Glutamatergic neuron (in vitro differentiated cells): ENCODE measurements around the gene TSHZ1. TPM values are rescaled to one million over a fixed set of nuclear protein-coding genes. Genes with fewer than 3 reads are reported as not detected.

Source experiments
- DNase-seq: peaks from one replicate; pipeline ENCODE4 v3.0.0; 2022
- H3K27ac Mint-ChIP-seq: one replicate; pipeline ENCODE4 v1.8.0; 2020; ENCODE audit warnings: mild to moderate bottlenecking, mixed read lengths, inconsistent platforms; ENCODE audit not compliant: unreplicated experiment
- H3K27me3 Mint-ChIP-seq: one replicate; pipeline ENCODE4 v1.8.0; 2020; ENCODE audit warnings: mild to moderate bottlenecking, moderate library complexity, mixed read lengths, inconsistent platforms; ENCODE audit not compliant: unreplicated experiment
- H3K36me3 Mint-ChIP-seq: one replicate; pipeline ENCODE4 v1.8.0; 2020; ENCODE audit warnings: mild to moderate bottlenecking, mixed read lengths, inconsistent platforms; ENCODE audit not compliant: unreplicated experiment
- H3K4me1 Mint-ChIP-seq: one replicate; pipeline ENCODE4 v1.8.0; 2020; ENCODE audit warnings: mild to moderate bottlenecking, low read depth, mixed read lengths, inconsistent platforms; ENCODE audit not compliant: unreplicated experiment
- H3K4me3 Mint-ChIP-seq: one replicate; pipeline ENCODE4 v1.8.0; 2020; ENCODE audit warnings: mild to moderate bottlenecking, mixed read lengths, inconsistent platforms; ENCODE audit not compliant: unreplicated experiment
- H3K9me3 Mint-ChIP-seq: one replicate; pipeline ENCODE4 v1.8.0; 2020; ENCODE audit warnings: mild to moderate bottlenecking, moderate library complexity, mixed read lengths, inconsistent platforms; ENCODE audit not compliant: unreplicated experiment
- total RNA-seq: library from RNA; stranded (reverse); fragmentation: NEBNext Ultra II Directional; extraction: Animal tissue kit (Norgen Biotek cat#: 25700); gene quantifications from one replicate; pipeline ENCODE4 v1.2.1, GENCODE V29; 2021; ENCODE audit not compliant: unreplicated experiment
- TF ChIP-seq, protein P1 (sequence below): fragments of 200-600 bp; sonication (generic); IDR thresholded peaks from one replicate; pipeline ENCODE4 v1.5.0; 2021; ENCODE audit not compliant: partially characterized antibody, unreplicated experiment

Gene TSHZ1
- total RNA-seq, 1 donor from 2014 or later, result 5.3 TPM

DNA sequence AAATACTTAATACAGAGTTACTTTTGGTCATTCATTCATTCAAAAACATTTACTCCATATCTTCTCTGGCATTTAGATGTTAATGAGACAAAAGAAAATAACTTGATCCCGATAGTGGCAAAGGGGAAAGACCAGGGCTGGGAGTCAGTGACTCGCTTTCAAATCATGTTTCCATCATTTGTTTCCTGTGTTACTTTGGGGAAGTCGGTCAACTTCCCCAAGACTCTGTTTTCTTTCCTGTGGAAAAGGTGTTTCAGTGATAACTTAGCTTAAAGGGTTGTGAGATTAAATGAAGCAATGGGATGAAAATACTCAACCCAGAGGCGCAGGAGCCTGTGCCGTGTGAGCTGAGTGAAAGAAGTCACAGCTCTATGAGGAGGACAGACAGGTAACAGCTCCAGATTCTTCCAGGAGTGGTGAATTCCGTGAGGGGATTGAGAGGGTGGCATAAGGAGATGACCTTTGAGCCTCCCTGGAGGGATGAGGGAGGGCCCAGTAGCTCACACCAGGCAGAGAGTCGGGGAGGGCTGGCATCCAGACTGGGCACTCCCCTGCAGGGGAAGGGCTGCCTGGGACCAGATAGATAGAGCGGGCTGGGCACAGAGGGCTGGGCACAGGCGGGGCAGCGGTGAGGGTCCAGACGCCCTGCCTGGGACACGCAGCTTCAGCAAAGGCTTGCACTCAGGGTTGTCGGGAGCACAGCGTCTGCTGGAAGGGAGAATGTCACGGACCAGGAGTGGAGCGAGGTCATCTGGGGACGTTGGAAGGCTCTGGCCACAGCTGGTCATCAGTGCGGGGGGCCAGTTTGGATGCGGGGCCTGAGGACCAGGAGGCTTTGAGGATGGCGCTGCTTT, 70.1 kb downstream of the TSHZ1 start:
- Mint-ChIP-seq H3K27ac (no peak overlapping the region), H3K36me3 (peaks cover 10% of the 10 kb centered on the region), H3K27me3 (peaks cover 8% of the 10 kb centered on the region), H3K9me3 (peaks cover 12% of the 10 kb centered on the region), H3K4me1 (peaks cover 2% of the 10 kb centered on the region), H3K4me3 (no peak overlapping the region)
- no peak for DNase-seq
- TF ChIP-seq, protein P1, sequence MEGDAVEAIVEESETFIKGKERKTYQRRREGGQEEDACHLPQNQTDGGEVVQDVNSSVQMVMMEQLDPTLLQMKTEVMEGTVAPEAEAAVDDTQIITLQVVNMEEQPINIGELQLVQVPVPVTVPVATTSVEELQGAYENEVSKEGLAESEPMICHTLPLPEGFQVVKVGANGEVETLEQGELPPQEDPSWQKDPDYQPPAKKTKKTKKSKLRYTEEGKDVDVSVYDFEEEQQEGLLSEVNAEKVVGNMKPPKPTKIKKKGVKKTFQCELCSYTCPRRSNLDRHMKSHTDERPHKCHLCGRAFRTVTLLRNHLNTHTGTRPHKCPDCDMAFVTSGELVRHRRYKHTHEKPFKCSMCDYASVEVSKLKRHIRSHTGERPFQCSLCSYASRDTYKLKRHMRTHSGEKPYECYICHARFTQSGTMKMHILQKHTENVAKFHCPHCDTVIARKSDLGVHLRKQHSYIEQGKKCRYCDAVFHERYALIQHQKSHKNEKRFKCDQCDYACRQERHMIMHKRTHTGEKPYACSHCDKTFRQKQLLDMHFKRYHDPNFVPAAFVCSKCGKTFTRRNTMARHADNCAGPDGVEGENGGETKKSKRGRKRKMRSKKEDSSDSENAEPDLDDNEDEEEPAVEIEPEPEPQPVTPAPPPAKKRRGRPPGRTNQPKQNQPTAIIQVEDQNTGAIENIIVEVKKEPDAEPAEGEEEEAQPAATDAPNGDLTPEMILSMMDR, result no peak

DNA sequence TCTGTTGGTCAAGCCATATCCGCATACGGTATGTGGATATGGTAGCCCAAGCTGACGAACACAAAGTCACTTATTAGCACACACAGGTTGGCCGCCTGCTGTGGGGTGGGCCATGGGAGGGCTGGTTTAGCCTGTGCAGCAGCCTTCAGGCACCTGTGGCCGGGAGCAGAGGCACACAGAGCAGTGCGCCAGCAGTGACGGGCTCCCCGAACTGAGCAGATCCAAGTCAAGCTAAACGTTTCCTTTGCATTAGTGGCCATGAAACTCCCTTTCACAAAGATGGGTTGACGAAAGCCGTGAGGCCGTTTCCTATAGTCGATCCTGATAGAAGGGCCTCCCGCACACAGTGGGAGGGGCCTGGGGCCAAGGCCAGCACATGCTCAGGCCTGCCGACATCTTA, 72.1 kb downstream of the TSHZ1 start:
- no peak overlapping the region for H3K4me3 Mint-ChIP-seq
- no peak overlapping the region for H3K27ac Mint-ChIP-seq
- H3K4me1 Mint-ChIP-seq, result peaks cover 2% of the 10 kb centered on the region
- DNase-seq, result no peak
- H3K27me3 Mint-ChIP-seq, result peaks cover 8% of the 10 kb centered on the region
- H3K36me3 Mint-ChIP-seq, result peaks cover 10% of the 10 kb centered on the region
- TF ChIP-seq, protein P1, result no peak
- H3K9me3 Mint-ChIP-seq, result peaks cover 12% of the 10 kb centered on the region

DNA sequence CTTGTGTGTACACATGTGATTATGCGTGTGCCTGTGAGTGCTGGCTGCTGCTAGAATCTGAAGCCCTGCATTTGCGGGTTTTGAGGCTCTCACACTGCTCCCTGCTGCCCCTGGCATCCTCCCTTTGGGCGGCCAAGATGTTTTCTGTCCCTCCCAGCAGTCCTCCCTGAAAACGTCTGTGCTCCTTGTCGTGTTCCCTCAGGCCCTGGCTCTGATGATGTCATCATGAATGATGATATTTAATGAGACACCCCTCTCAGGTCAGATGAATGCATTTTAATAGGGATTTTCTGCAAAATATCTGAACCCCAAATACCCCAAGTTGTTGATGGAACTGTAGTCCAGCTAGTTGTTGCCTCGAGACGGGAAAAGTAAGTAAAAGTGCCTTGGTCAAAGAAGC, 73.1 kb downstream of the TSHZ1 start:
- no peak overlapping the region for H3K4me3 Mint-ChIP-seq
- peaks cover 2% of the 10 kb centered on the region for H3K4me1 Mint-ChIP-seq
- no peak for DNase-seq
- peaks cover 12% of the 10 kb centered on the region for H3K9me3 Mint-ChIP-seq
- peaks cover 10% of the 10 kb centered on the region for H3K36me3 Mint-ChIP-seq
- H3K27me3 Mint-ChIP-seq, result peaks cover 8% of the 10 kb centered on the region
- no peak overlapping the region for H3K27ac Mint-ChIP-seq
- TF ChIP-seq, protein P1, result no peak

DNA sequence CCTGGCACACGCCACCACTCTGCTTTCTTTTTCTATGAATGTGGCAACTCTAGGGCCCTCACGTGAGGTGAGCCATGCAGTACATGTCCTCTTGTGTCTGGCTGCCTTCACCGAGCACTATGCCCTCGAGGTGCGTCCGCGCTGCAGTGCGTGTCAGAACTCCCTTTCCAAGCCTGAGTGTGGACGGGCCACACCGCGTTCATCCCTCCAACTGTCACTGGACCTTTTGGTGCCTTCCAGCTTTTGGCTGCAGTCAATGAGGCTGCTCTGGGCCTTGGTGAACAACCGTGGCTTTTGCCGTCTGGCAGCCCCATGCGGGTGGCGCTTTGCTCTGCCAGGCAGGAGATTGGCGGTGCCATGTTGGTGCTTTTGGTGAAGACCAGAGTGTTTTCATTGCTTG, 74.0 kb downstream of the TSHZ1 start:
- TF ChIP-seq, protein P1, result no peak
- H3K36me3 Mint-ChIP-seq, result peaks cover 10% of the 10 kb centered on the region
- peaks cover 12% of the 10 kb centered on the region for H3K9me3 Mint-ChIP-seq
- H3K27ac Mint-ChIP-seq, result no peak overlapping the region
- no peak for DNase-seq
- peaks cover 5% of the 10 kb centered on the region for H3K27me3 Mint-ChIP-seq
- H3K4me1 Mint-ChIP-seq, result peaks cover 2% of the 10 kb centered on the region
- H3K4me3 Mint-ChIP-seq, result no peak overlapping the region

DNA sequence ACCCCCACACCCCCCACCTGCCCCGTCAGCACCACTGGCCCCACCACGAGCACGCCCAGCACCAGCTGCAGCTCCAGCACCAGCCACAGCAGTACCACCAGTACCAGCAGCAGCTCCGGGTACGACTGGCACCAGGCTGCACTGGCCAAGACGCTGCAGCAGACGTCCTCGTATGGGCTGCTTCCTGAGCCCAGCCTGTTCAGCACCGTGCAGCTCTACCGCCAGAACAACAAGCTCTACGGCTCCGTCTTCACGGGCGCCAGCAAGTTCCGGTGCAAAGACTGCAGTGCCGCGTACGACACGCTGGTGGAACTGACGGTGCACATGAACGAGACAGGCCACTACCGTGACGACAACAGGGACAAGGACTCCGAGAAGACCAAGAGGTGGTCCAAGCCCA, 75.3 kb downstream of the TSHZ1 start:
- Mint-ChIP-seq H3K4me1 (no peaks in the 10 kb centered on the region), H3K36me3 (peaks cover 10% of the 10 kb centered on the region), H3K27ac (no peak overlapping the region), H3K4me3 (no peak overlapping the region), H3K27me3 (peaks cover 2% of the 10 kb centered on the region), H3K9me3 (peaks cover 9% of the 10 kb centered on the region)
- DNase-seq, result no peak
- TF ChIP-seq, protein P1, result no peak
